Ureter (tissue), 1 donor: ENCODE results near the gene BCL2L1. TPM values are rescaled to one million over a fixed set of nuclear protein-coding genes. Genes with fewer than 3 reads are reported as not detected.

Source experiments
- DNase-seq: peaks from one replicate; pipeline ENCODE4 v3.0.0-alpha.2; 2020; ENCODE audit warnings: low spot score
- total RNA-seq: library from RNA; stranded (reverse); gene quantifications from one replicate; pipeline ENCODE4 v1.2.4, GENCODE V29; 2023
- donor health status: DM: yes; HTN: yes; CAD: no.

BCL2L1 gene
- total RNA-seq, 1 donor from 2014 or later: 91.4 TPM

DNA sequence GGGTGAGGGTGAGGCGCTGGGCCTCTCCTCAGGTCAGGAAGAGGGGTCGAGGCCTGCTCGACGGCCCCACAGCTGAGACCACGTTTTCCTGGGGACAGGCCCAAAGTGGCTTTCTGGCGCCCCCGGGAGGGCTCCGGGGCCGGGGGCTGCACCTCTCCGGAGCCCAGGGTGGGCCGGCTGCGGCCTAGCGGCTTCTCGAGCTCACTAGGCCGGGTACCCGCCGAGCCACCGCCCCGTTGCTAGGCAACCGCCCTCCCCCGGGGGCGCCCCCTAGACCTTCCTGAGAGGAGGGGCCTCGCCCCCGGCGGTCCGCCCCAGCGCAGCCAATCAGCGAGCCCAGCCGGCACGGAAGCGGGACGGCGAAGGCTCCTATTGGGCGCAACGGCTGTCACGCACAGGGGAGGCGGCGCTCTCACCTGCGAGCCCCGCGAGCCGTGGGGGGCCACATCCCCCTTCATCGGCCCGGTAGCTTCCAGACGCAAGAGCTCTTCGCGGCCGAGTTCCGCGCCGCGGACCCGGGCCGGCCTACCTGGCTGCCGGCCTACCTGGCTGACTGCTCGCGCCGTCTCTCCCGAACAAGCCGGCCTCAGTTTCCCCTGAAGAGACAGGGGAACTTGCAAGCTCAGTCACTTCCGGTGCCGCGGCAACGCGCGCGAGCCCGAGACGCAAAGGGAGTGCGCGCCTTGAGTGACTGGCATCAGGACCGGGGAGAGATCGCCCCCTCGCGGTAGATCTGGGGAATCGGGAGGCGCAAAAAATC, 831 bp upstream of the BCL2L1 start:
- DNase-seq: peak; percentile 98

- no peak for DNase-seq
These were observed 326 bp upstream of the BCL2L1 start for GRCh38 chr20:31723069-31723318.

DNA sequence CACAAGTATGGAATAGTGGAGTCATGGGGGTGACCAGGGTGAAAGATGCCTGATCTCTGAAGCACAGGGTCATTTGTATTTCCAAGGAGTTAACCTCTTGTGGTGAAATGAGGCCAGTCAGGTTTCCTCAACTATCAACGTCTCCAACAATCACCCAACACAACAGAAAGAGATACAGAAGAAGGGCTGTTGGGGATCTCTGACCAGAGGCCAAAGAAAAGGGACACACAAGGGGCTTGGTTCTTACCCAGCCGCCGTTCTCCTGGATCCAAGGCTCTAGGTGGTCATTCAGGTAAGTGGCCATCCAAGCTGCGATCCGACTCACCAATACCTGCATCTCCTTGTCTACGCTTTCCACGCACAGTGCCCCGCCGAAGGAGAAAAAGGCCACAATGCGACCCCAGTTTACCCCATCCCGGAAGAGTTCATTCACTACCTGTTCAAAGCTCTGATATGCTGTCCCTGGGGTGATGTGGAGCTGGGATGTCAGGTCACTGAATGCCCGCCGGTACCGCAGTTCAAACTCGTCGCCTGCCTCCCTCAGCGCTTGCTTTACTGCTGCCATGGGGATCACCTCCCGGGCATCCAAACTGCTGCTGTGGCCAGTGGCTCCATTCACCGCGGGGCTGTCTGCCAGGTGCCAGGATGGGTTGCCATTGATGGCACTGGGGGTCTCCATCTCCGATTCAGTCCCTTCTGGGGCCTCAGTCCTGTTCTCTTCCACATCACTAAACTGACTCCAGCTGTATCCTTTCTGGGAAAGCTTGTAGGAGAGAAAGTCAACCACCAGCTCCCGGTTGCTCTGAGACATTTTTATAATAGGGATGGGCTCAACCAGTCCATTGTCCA, 1.0 kb downstream of the BCL2L1 start:
- DNase-seq: no peak

DNA sequence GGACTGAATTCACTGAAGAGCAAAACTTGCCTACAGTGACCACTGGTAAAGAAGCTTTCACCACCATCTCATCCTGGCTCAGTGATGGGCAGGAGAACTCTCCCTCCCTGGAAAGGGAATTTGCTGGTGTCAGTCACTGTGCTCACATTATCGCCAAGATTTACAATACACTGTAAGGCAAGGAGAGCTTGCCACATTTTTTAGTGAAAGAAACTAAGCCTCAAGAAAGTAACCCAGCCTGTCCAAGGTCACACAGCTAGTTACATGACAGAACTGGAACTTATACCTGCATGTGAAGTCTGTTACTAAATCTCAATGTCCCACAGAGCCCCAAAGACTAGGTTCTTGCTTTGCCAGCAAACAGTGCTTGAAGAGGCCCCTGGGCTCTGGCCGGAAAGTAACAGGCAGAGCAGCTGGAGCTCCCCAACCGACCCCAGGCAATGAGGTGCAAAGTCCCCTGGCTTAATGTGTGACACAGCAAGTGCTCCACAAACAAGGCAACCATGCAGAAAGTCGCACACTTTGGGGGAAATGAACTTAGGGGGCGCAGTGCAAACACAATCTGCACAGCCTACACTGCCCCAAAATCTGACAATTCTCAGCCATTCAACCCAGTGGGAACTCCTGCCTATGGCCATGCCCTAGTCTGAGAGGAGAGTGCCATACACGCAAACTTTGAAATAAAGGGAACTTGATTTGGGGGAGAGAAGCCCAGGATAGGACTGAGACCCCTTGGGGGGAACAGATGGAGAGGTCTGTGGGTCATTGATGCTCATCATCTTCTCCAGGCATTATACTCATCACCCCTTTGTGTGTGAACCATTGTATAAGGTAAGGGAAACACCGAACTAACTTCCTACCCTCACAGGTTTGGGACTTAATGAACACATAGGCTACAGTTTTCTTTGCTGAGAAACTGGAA, 1.9 kb downstream of the BCL2L1 start:
- no peak for DNase-seq

DNA sequence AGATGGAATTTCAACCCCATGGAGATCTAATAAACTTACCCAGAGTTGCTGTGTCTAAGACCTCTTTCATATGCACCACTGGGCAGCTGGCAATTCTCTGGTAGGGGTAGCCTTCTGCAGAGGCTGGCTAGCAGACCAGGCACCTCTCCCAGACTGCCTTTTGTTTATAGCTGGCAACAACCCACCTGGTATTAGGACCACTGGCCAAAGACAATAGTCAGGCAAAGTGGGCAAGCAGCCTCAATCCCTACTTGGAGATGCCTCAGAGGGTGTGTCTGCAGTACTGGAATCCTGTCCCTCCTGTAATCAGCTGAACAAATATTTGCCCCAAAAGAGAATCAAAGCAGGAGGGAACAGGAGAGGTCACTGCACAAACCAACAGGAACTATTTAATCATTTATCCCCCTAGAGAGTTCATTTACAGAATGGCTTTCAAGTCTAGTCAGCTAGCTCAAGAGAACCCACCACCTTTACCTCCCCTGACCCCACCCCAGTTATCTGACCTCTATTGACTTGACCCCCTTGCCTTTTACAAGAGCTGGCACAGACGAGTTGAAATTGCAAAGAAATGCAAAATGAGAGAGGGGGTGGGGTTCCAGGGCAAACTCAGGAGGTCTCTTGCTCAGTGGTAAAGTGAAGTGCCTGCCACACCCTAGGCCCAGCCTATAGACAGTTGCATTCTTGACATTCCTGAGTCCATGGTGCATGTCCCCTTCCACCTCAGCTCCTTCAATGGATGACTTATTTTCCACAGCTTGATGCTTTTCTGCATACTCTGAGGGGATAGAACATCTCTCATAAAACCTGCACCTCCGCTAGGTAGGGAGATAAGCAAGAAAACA, 2.8 kb downstream of the BCL2L1 start:
- DNase-seq: no peak

DNA sequence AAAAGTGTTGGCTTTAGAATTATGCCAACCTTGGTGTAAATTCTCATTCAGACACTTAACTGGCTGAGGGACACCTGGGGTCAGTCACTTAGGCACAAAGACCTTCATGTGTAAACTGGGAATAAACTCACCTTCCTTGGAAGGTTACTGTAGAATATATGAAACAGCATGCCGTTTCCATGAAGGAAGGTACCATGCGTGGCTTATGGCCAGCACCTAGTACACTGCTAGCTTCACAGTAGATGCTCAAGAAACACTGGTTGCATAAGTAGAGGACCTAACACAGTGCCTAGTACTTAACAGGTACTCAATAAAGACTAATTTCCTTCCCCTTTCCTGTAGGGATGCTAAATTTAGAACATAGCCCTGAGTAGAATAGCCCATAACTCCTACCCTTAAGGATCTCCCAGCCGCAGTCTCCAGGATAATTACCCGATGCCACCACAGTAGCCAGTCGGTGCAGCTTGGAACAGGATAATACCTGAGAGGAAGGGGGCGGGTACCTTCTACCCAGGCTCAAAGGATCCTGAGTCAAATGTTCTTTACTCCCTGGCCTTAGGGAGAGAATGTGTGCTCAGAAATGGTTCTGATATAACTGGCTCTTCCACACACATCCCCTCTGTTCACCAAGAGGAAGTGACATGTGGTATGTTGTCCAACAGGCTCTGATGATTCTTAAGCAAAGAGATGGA, 3.6 kb downstream of the BCL2L1 start:
- no peak for DNase-seq

DNA sequence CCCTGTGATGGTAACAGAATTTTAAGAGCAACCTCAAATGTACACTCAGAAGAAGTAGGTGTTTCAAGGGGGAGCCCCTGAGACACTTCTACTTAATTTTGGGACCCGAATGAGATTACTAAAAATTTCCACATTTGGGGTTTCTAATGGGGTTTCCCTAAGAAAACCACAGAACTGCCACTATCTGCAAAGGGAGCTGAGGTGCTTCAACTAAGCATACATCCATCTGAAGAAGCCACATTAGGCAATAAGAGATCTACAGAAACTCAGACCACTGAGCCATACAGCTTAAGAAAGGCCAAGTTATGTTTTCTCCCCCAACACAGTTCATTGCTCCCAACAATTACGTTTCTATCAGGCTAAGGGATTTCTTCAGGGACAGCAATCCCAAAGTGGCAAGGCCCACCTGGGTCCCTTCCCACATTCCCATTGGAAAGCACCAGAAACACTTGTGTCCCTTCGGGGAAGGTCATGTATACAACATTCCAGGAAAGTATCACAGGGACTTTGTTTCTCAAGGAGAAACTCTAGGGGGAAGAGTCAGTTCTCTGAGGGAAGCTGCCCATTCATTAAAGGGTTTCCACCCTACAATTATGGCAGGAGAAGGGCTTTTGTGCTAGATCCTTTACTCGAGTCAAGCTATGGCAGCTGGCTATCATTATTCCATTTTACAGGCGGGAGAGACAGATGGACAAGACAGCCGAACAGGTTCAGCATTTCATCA, 5.0 kb downstream of the BCL2L1 start:
- DNase-seq: no peak

DNA sequence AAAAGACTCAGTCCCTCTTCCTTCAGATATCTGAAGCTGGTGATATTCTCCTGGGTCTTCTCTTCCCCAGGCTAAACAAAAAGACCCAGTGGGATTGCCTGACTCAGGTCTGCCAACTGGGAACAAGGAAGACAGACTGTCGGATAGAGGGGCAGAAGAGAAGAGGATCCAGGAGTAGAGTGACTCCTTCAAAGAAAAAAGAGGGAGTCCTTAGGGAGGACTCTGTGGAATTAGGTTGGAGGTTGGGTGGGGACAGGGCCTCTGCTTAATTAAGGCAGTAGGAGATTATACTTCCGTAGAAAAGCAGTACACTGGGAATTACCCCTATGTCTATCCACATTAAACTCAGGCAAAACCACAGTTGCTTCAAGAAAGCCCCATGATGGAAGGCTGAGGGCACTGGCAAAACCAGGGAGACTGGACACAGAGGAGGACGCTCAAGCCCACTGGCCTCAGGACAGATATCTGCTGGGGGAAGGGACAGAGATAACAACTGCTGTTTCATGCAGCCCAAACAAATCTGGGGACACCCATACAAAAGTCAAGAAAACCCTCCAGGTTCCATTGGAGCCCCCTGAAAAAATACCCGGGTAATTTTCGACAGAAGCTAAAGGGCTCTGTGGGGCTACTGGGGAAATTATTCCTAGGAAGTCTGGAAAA, 5.7 kb downstream of the BCL2L1 start:
- DNase-seq: no peak

GRCh38 chr20:31716351-31716750, 6.3 kb downstream of the BCL2L1 start:
- DNase-seq: no peak

GRCh38 chr20:31715766-31716165, 6.9 kb downstream of the BCL2L1 start:
- DNase-seq: no peak

DNA sequence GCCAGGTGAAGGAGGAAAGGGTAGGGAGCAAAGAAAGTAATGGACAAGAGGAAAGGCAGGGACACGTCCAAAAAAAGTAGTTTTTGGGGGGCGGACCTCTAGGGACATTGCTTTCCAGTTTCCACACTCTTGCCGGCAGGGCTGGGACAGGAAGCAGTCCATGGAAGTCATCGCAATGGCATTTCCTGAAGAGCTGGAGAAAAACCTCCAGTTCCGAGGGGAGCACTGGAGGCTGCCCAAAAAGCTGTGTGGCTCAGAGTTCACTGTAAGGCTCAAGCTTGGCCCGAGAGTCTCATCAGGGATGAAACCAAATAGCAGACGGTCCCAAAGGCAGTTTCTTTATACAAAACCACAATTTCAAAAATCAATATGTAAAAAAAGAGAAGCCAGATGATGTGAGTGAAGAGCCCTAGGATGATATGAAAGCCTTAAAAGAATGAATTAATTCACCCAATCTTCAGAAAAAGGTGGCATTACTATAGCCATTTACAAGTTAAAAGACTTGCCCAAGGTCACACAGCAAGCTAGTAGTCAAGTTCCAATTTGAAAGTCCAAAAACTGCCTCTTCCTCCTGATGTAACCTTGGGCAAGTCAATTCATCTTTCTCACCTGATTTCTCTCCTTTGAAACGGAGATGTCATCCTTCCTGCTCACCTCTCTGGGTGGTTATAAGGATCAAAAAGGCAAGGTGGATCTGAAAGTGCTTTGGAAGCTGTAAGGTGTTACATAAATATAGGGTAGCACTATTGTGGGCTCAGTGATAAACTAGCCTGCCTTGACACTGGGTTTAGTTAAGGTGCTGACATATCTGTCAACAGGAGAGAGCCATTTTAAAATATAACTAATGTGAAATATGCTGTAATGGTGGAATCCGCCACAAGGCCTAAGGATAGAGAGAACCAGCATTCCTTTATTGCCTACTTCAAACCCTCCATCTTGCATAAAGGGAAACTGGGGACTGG, 9.1 kb downstream of the BCL2L1 start:
- peak; percentile 76 for DNase-seq

GRCh38 chr20:31712564-31713311, 9.9 kb downstream of the BCL2L1 start:
- DNase-seq: peak; percentile 84

DNA sequence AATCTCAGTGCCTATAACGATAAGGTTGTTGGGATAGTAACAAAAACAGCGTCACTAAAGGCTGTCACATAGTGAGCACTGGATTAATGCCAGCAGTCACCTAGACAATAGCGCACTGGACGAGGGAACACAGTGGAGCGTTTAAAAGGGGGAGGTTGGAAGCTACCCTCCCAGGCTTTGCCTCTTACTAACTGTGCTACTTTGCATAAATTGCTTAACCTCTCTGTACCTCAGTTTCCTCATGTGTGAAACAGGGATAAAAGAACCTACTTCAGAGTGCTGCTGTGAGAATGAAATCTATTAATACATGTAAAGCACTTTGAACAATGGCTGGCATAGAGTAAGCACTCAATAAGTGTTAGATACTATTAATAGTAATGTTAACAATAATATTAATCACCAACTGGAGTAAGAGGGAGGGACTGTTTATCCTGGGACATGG, 10.5 kb downstream of the BCL2L1 start:
- no peak for DNase-seq

DNA sequence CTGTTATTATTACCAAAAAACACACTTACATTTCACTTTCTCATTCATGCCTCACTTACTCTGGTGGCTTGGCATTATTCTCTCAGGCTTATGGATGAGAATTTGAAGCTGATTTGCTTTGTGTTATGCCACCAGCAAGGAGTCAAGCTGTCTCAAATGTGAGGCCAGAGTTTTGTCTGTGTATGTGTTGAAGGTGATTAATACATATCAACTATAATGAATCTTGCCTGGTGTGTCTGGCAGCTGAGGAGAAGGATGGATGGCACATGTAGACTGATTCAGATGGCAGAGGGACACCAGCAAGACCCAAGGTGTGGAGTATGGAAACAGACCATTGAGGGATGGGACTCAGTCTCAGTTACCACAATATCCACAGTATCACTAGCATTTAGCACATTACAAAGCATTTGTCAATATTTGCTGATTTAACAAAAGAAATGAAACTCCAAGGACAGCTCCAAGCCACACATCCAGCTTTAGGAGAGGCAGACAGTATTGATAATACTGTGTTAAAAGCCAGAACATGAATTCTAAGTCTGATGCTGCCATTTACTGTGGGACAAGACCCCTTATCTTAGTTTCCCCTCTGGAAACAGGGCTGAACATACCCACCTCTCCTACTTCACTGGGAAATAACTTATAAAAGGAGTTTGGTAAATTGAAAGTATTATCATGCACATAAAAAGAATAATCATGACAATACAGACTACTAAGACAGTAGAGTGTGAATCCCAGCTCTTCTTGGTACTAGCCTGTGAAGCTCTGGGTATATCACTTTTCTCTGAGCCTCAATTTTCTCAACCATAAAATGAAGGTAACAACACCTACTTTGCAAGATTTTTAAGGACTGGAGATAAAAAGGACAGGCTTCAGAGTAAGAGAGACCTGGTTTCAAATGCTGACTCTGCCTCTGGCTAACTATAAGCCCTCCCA, 11.2 kb downstream of the BCL2L1 start:
- DNase-seq: no peak

- DNase-seq: peak; percentile 80
These were observed 12.1 kb downstream of the BCL2L1 start for GRCh38 chr20:31710423-31711108.

DNA sequence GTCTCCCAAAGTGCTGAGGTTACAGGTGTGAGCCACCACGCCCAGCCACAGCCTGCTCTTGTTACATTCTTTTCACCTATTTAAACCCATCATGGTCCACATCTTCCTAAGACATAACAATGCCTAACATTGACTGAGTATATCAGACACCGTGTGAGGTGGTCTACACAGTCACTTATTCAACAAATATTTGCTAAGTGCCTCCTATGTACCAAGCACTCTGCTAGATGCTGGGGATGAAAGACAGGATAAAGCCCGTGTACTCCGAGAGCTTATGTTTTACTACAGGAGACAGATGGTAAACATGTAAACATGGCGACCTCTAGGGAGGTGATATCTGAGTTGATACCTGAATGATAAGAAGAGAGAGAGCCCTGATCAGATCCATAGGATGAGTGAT, 12.7 kb downstream of the BCL2L1 start:
- no peak for DNase-seq
